SK-N-SH (cell line): Measurements from ENCODE around the gene NHS. TPM values are rescaled to one million over a fixed set of nuclear protein-coding genes. Genes with fewer than 3 reads are reported as not detected.

Source experiments
- CTCF ChIA-PET: fragments of 300-600, 350-600 bp; formaldehyde crosslinking; extraction: SDS; loops from one replicate; lab custom pipeline; 2021; lab: Yijun Ruan, JAX
- POLR2A ChIA-PET: fragments of 350-600 bp; sonication (Branson Sonifier 250); formaldehyde crosslinking; extraction: SDS; loops from one replicate; lab custom pipeline; 2020; ENCODE audit warnings: antibody characterized with exemption, inconsistent platforms; lab: Yijun Ruan, JAX
- DNase-seq: peaks from one replicate; pipeline ENCODE4 v3.0.0; 2012
- H2AFZ ChIP-seq: fragments of 200-600 bp; sonication (generic); 2 replicates; pipeline ENCODE4 v1.8.1; 2016; ENCODE audit warnings: antibody characterized with exemption, mild to moderate bottlenecking, low read depth
- H3F3A ChIP-seq: fragments of 200-600 bp; sonication (generic); replicated peaks from 2 replicates; pipeline ENCODE3; 2016; ENCODE audit warnings: antibody characterized with exemption, mild to moderate bottlenecking; ENCODE audit not compliant: insufficient read depth
- H3K27ac ChIP-seq, 2 experiments: fragments of 200-500 bp in 1 of 2; fragments of 200-600 bp in 1 of 2; sonication (Bioruptor generic) in 1 of 2; sonication (generic), shearing (Covaris generic) in 1 of 2; 2 replicates each; pipeline versions ENCODE4 v1.5.1 to v1.6.1; 2014 to 2016; ENCODE audit warnings: low read depth in 2 of 2, inconsistent platforms in 1 of 2, low read length in 1 of 2, mild to moderate bottlenecking in 1 of 2, mixed read lengths in 1 of 2
- H3K27me3 ChIP-seq: fragments of 200-600 bp; sonication (generic), shearing (Covaris generic); 2 replicates; pipeline ENCODE4 v1.6.1; 2016; ENCODE audit warnings: mixed run types; ENCODE audit not compliant: insufficient read depth
- H3K36me3 ChIP-seq, 2 experiments: fragments of 200-500 bp in 1 of 2; fragments of 200-600 bp in 1 of 2; sonication (Bioruptor generic) in 1 of 2; sonication (generic) in 1 of 2; replicated peaks in 1 of 2; 2 replicates each; pipeline versions ENCODE3 to v1.5.1; 2014 to 2016; ENCODE audit warnings: low read length in 1 of 2, mild to moderate bottlenecking in 1 of 2; ENCODE audit not compliant: insufficient read depth in 2 of 2, control insufficient read depth in 1 of 2
- H3K4me1 ChIP-seq, 2 experiments: fragments of 200-500 bp in 1 of 2; fragments of 200-600 bp in 1 of 2; sonication (Bioruptor generic) in 1 of 2; sonication (generic), shearing (Covaris generic) in 1 of 2; 2 replicates each; pipeline versions ENCODE4 v1.5.1 to v1.6.1; 2014 to 2016; ENCODE audit warnings: low read depth in 1 of 2, low read length in 1 of 2, mixed run types in 1 of 2; ENCODE audit not compliant: insufficient read depth in 2 of 2, control insufficient read depth in 1 of 2
- H3K4me2 ChIP-seq: fragments of 200-600 bp; sonication (generic), shearing (Covaris generic); 2 replicates; pipeline ENCODE4 v1.6.1; 2017; ENCODE audit warnings: mixed run types
- H3K4me3 ChIP-seq, 2 experiments: fragments of 200-500 bp in 1 of 2; fragments of 200-600 bp in 1 of 2; sonication (Bioruptor generic) in 1 of 2; sonication (generic), shearing (Covaris generic) in 1 of 2; 2 replicates each; pipeline versions ENCODE4 v1.5.1 to v1.8.1; 2014 to 2016; ENCODE audit warnings: low read depth in 2 of 2, inconsistent platforms in 1 of 2, low read length in 1 of 2, mild to moderate bottlenecking in 1 of 2, mixed read lengths in 1 of 2, moderate library complexity in 1 of 2
- H3K79me2 ChIP-seq: fragments of 200-600 bp; sonication (generic); 2 replicates; pipeline ENCODE4 v1.8.1; 2017; ENCODE audit warnings: mild to moderate bottlenecking; ENCODE audit not compliant: insufficient read depth
- H3K9ac ChIP-seq: fragments of 200-600 bp; sonication (generic); 2 replicates; pipeline ENCODE4 v1.6.1; 2017; ENCODE audit warnings: mixed run types
- H3K9me2 ChIP-seq: fragments of 200-600 bp; sonication (generic); 2 replicates; pipeline ENCODE4 v1.6.1; 2017; ENCODE audit warnings: mixed run types
- H3K9me3 ChIP-seq: fragments of 200-600 bp; sonication (generic); 2 replicates; pipeline ENCODE4 v1.6.1; 2017; ENCODE audit warnings: mixed run types, mild to moderate bottlenecking, moderate library complexity
- H4K20me1 ChIP-seq: fragments of 200-600 bp; sonication (generic); 2 replicates; pipeline ENCODE4 v1.6.1; 2017; ENCODE audit warnings: mild to moderate bottlenecking, mixed run types; ENCODE audit not compliant: insufficient read depth
- FOSL2 ChIP-seq: IDR thresholded peaks from 2 replicates; pipeline ENCODE4 v1.4.0; 2012; ENCODE audit warnings: low read depth, mild to moderate bottlenecking, moderate library complexity, borderline replicate concordance
- FOXJ3 ChIP-seq: sonication (generic); formaldehyde crosslinking; IDR thresholded peaks from 2 replicates; pipeline ENCODE4 v1.5.1; 2020; ENCODE audit warnings: mild to moderate bottlenecking, missing genetic modification reagents
- FOXM1 ChIP-seq: IDR thresholded peaks from 2 replicates; pipeline ENCODE4 v1.4.0; 2012; ENCODE audit warnings: low read depth, mild to moderate bottlenecking
- GATA2 ChIP-seq: sonication (generic); formaldehyde crosslinking; IDR thresholded peaks from 2 replicates; pipeline ENCODE4 v1.5.0; 2020; ENCODE audit warnings: mild to moderate bottlenecking, missing genetic modification reagents
- JUND ChIP-seq: IDR thresholded peaks from 2 replicates; pipeline ENCODE4 v1.4.0; 2012
- NRF1 ChIP-seq: IDR thresholded peaks from 2 replicates; pipeline ENCODE4 v1.6.1; 2012; ENCODE audit warnings: low read depth, mild to moderate bottlenecking, low read length
- RAD21 ChIP-seq: IDR thresholded peaks from 2 replicates; pipeline ENCODE4 v1.6.1; 2012; ENCODE audit warnings: mild to moderate bottlenecking, low read length
- RFX5 ChIP-seq: IDR thresholded peaks from 2 replicates; pipeline ENCODE4 v1.6.1; 2012; ENCODE audit warnings: mild to moderate bottlenecking, improper control_type of control experiment, low read length
- SIN3A ChIP-seq: IDR thresholded peaks from 2 replicates; pipeline ENCODE4 v1.6.1; 2012; ENCODE audit warnings: low read depth, mild to moderate bottlenecking, low read length, moderate library complexity, borderline replicate concordance
- SMC3 ChIP-seq: IDR thresholded peaks from 2 replicates; pipeline ENCODE4 v1.6.1; 2012; ENCODE audit warnings: low read depth, low read length, improper control_type of control experiment
- TCF12 ChIP-seq: IDR thresholded peaks from 2 replicates; pipeline ENCODE4 v1.4.0; 2012
- USF2 ChIP-seq: fragments of 150-350 bp; IDR thresholded peaks from 2 replicates; pipeline ENCODE4 v1.6.1; 2017; ENCODE audit warnings: antibody characterized with exemption, low read length, low read depth, borderline replicate concordance
- WGBS: methylation state at CpG from one replicate; pipeline ENCODE4 v1.1.6; 2017; ENCODE audit warnings: low lambda C conversion rate; 5-methylcytosine and 5-hydroxymethylcytosine counted together
- polyA plus RNA-seq, 3 experiments: library from polyadenylated mRNA; depleted of rRNA; stranded (reverse); fragments of >200 nt; gene quantifications; 2 replicates each; pipeline ENCODE4 v1.2.3, GENCODE V29; 2012

NHS gene
- polyA plus RNA-seq, 1 of the 3 experiments (the other 2 are of a cell fraction), result 1.0 TPM

GRCh38 chrX:17525762-17526555, 151.0 kb downstream of the NHS start:
- WGBS, result 38% methylated on average over 6 of the region's 8 CpGs
- POLR2A ChIA-PET, result no interaction called here
- Histone ChIP-seq H3K4me1 (peaks cover 0 to 10% of the 10 kb centered on the region in 2 experiments; a peak in 2 of 4 replicates), H4K20me1 (no peaks in the 10 kb centered on the region), H3K9me3 (no peaks in the 10 kb centered on the region), H3K36me3 (no peaks in the 10 kb centered on the region), H3F3A (no peaks in the 10 kb centered on the region), H3K4me3 (no peak overlapping the region), H3K27me3 (no peaks in the 10 kb centered on the region; the same call in 1 of the 2 replicates), H3K4me2 (no peak overlapping the region), H2AFZ (no peak overlapping the region), H3K9ac (no peak overlapping the region), H3K9me2 (no peaks in the 10 kb centered on the region), H3K79me2 (no peaks in the 10 kb centered on the region), H3K27ac (peak overlapping the region in 1 of 2 experiments; percentile 20; a peak in 1 of 4 replicates)
- CTCF ChIA-PET, result interaction anchor here (1.4 kb wide), 1 partner anchor 14 kb away, joined by 4 read pairs; no protein-coding TSS in a partner anchor
- DNase-seq, result no peak
- TF ChIP-seq TCF12 (peak; percentile 52), RFX5 (no peak)

GRCh38 chrX:17527135-17527701, 152.2 kb downstream of the NHS start:
- H3K4me2 ChIP-seq, result no peak overlapping the region
- H3K9me3 ChIP-seq, result no peaks in the 10 kb centered on the region
- no peak overlapping the region for H3K9ac ChIP-seq
- H3K79me2 ChIP-seq, result no peaks in the 10 kb centered on the region
- H2AFZ ChIP-seq, result no peak overlapping the region
- no peaks in the 10 kb centered on the region for H4K20me1 ChIP-seq
- H3K27me3 ChIP-seq, result no peaks in the 10 kb centered on the region; the same call in 1 of the 2 replicates
- CTCF ChIA-PET, result no interaction called here
- H3K9me2 ChIP-seq, result no peaks in the 10 kb centered on the region
- TF ChIP-seq GATA2 (CRISPR knock-in tag), result no peak
- TF ChIP-seq RFX5, result no peak
- no peak for TF ChIP-seq SMC3
- no peak for TF ChIP-seq RAD21
- no peak for TF ChIP-seq FOSL2
- no peak for TF ChIP-seq SIN3A
- TF ChIP-seq TCF12, result no peak
- TF ChIP-seq JUND, result no peak
- no peak for TF ChIP-seq FOXJ3 (CRISPR knock-in tag)
- no peak for TF ChIP-seq FOXM1
- TF ChIP-seq USF2, result no peak
- no peak for TF ChIP-seq NRF1
- POLR2A ChIA-PET, result no interaction called here
- H3K4me1 ChIP-seq, result peaks cover 0 to 7% of the 10 kb centered on the region in 2 experiments; a peak in 2 of 4 replicates
- H3K36me3 ChIP-seq, result no peaks in the 10 kb centered on the region
- no peak for DNase-seq
- 61% methylated on average over 5 of the region's 5 CpGs for WGBS
- no peaks in the 10 kb centered on the region for H3F3A ChIP-seq
- no peak overlapping the region for H3K4me3 ChIP-seq
- no peak overlapping the region for H3K27ac ChIP-seq
